GM19395 (cell line): ENCODE results near the gene NGEF.

Experiments used
- ATAC-seq: cut with Tn5 transposase; IDR thresholded peaks from one replicate; pipeline ENCODE4 v1.9.1; 2021; ENCODE audit warnings: mild to moderate bottlenecking, moderate library complexity; ENCODE audit not compliant: unreplicated experiment

Gene NGEF

GRCh38 chr2:232876161-232876977 lies 136.7 kb downstream of the NGEF start:
- no peak for ATAC-seq

- ATAC-seq: no peak
These were observed 137.6 kb downstream of the NGEF start for GRCh38 chr2:232875256-232876121.

- ATAC-seq: no peak
These were observed 138.3 kb downstream of the NGEF start for GRCh38 chr2:232874677-232875223.

GRCh38 chr2:232873909-232874641 lies 139.0 kb downstream of the NGEF start:
- ATAC-seq: no peak

- ATAC-seq: no peak
These were observed 139.7 kb downstream of the NGEF start for GRCh38 chr2:232873292-232873908.

GRCh38 chr2:232872826-232873225 lies 140.2 kb downstream of the NGEF start:
- ATAC-seq: no peak

GRCh38 chr2:232871835-232872736 lies 141.0 kb downstream of the NGEF start:
- ATAC-seq: no peak

- no peak for ATAC-seq
These were observed 141.6 kb downstream of the NGEF start for GRCh38 chr2:232871418-232871834.

GRCh38 chr2:232870766-232871371 lies 142.2 kb downstream of the NGEF start:
- no peak for ATAC-seq

GRCh38 chr2:232870018-232870765 lies 142.9 kb downstream of the NGEF start, which contains the start of gene SNORC:
SNORC (plus strand) TSS chr2:232870264; CDS start chr2:232870342, 78 bp downstream.
- ATAC-seq: no peak

GRCh38 chr2:232869138-232870017 lies 143.7 kb downstream of the NGEF start:
- no peak for ATAC-seq

GRCh38 chr2:232866104-232866503 lies 147.0 kb downstream of the NGEF start:
- no peak for ATAC-seq

- ATAC-seq: no peak
These were observed 147.9 kb downstream of the NGEF start for GRCh38 chr2:232865165-232865564.

GRCh38 chr2:232863996-232864395 lies 149.1 kb downstream of the NGEF start:
- ATAC-seq: no peak

- ATAC-seq: no peak
These were observed 151.7 kb downstream of the NGEF start for GRCh38 chr2:232861353-232861752.

GRCh38 chr2:232860593-232861241 lies 152.3 kb downstream of the NGEF start:
- ATAC-seq: no peak
